Measurements from ENCODE around the gene MCRS1.
"Not testable (repeated sequence)": the region's sequence is repeated elsewhere in the genome, so short reads cannot be mapped to it uniquely, and the experiment has no call there.

Gene MCRS1

GRCh38 chr12:49527361-49528130 is 40.4 kb downstream of the MCRS1 start:
- no peak for FAIRE-seq
- no peak for DNase-seq (ENCODE audit: extremely low spot score, insufficient read length, low read depth)

DNA sequence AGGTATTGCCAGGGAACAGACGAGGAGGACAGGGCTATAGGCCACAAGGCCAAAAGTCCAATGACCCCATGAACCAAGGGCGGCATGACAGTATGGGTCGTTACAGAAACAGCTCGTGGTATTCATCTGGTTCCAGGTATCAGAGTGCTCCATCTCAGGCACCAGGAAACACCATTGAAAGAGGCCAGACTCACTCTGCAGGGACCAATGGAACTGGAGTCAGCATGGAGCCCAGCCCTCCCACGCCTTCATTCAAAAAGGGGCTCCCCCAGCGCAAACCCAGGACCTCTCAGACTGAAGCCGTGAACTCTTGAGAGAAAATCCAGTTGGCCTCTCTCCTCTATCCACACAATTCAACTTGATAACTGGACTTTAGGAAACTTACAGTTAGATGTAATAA is 42.0 kb downstream of the MCRS1 start:
- FAIRE-seq (no peak), DNase-seq (ENCODE audit: extremely low spot score, insufficient read length, low read depth) (no peak)

GRCh38 chr12:49524660-49525324 is 43.1 kb downstream of the MCRS1 start:
- no peak for DNase-seq (ENCODE audit: extremely low spot score, insufficient read length, low read depth)
- no peak for FAIRE-seq

DNA sequence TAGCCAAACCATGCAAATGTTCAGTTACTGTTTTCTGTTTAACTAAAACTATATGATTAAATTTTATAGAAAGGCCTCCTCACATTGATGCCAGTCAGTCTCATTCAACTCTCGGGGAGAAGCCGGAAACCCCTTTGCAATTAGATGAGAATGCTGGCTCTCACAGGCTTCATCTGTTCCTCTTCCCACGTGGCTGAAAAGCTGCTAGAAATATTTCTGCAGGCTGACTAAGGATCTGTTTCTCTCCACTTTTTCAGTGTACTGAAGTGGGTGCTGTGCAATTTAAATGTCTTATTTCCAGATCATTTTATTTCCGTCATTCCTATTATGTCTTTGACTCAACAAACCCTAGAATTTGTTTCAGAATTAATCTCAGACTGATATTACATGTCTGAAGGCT is 46.6 kb downstream of the MCRS1 start:
- FAIRE-seq: no peak
- DNase-seq (ENCODE audit: extremely low spot score, insufficient read length, low read depth): no peak

DNA sequence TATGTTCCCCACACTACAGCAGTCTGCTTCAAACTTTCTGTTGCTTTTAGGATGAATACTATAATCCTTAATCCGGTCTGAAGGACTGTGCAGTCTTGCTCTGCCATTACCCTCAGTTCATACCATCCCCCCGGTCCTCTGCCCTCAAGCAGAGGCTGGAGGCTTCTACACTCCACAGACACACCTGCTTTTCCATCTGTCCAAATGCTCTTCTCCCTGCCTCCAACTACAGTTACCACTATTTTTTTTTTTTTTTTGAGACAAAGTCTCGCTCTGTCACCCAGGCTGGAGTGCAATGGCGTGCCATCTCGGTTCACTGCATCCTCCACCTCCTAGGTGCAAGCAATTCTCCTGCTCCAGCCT is 48.4 kb downstream of the MCRS1 start:
- FAIRE-seq: no peak

GRCh38 chr12:49518914-49519573 is 48.9 kb downstream of the MCRS1 start:
- no peak for FAIRE-seq
- DNase-seq (ENCODE audit: extremely low spot score, insufficient read length, low read depth): no peak

More for the DNA sequence above, 48.4 kb downstream of the MCRS1 start:
- no peak for DNase-seq (ENCODE audit: extremely low spot score, insufficient read length, low read depth)

- DNase-seq (ENCODE audit: extremely low spot score, insufficient read length, low read depth) (no peak), FAIRE-seq (no peak)
Observed at GRCh38 chr12:49515266-49515665, 52.7 kb downstream of the MCRS1 start.

DNA sequence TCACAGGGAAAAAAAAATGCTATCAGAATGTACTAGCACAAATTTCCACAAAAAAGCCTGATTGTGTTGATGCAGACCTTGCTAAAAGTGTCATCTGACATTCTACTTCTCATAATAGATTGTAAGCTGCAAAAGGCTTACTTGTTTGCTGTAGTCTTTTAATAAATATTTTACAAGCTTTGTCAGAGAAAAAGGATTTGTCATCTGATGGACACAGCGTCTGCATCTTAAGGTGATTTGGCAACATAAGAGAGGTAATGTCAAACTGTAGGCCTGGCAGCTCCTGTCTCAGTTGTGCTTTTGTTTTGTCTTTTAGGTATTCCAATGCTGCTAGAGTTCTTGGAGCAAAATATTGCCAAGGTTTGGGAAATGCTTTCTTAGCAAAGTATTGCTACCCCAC is 55.4 kb downstream of the MCRS1 start:
- FAIRE-seq: no peak
- DNase-seq (ENCODE audit: extremely low spot score, insufficient read length, low read depth): no peak

- no peak for FAIRE-seq
Observed at GRCh38 chr12:49511410-49511809, 56.5 kb downstream of the MCRS1 start.

GRCh38 chr12:49509681-49510080 is 58.3 kb downstream of the MCRS1 start:
- not testable (repeated sequence) for FAIRE-seq; DNase-seq (ENCODE audit: extremely low spot score, insufficient read length, low read depth)

More at GRCh38 chr12:49511410-49511809, 56.5 kb downstream of the MCRS1 start:
- no peak for DNase-seq (ENCODE audit: extremely low spot score, insufficient read length, low read depth)

Measured in GM18507 (cell line).